GM13976 (cell line): ENCODE measurements around the gene TMEM9B.

Source experiments
- DNase-seq: peaks from one replicate; pipeline ENCODE4 v3.0.0; 2012; ENCODE audit warnings: low spot score
- CTCF ChIP-seq: IDR thresholded peaks from 2 replicates; pipeline ENCODE4 v1.5.1; 2012; ENCODE audit warnings: borderline replicate concordance, mild to moderate bottlenecking; ENCODE audit not compliant: insufficient read depth; ENCODE audit errors: extremely low read depth, missing control alignments, control extremely low read depth
- in situ Hi-C: fragments of 300-500 bp; cut with MboI; formaldehyde crosslinking; loops from one replicate; pipeline ENCODE4 v1.12.0; 2022; ENCODE audit warnings: low sequenced_read_pairs, mixed read lengths, inconsistent platforms; ENCODE audit not compliant: unreplicated experiment

Gene TMEM9B

GRCh38 chr11:9003573-9004182 is 39.4 kb upstream of the TMEM9B start, which contains the start of gene NRIP3:
TSS of gene NRIP3 (minus strand) at chr11:9004001. CDS start at chr11:9003935, 66 bp downstream.
- DNase-seq = peak; percentile 80
- in situ Hi-C loops = no loop called here
- TF ChIP-seq CTCF = no peak

- in situ Hi-C loops = no loop called here
- TF ChIP-seq CTCF = no peak
- DNase-seq = no peak
These were observed 38.8 kb upstream of the TMEM9B start for GRCh38 chr11:9002920-9003572.

- no peak for DNase-seq
- TF ChIP-seq CTCF = no peak
- in situ Hi-C loops = no loop called here
These were observed 37.5 kb upstream of the TMEM9B start for GRCh38 chr11:9001736-9002135.

GRCh38 chr11:8998017-8998416 is 33.8 kb upstream of the TMEM9B start:
- no peak for TF ChIP-seq CTCF
- no peak for DNase-seq
- in situ Hi-C loops = no loop called here

GRCh38 chr11:8997451-8997850 is 33.2 kb upstream of the TMEM9B start:
- in situ Hi-C loops = no loop called here
- DNase-seq = no peak
- no peak for TF ChIP-seq CTCF

- in situ Hi-C loops = no loop called here
- no peak for DNase-seq
- no peak for TF ChIP-seq CTCF
These were observed 25.2 kb upstream of the TMEM9B start for GRCh38 chr11:8989453-8989852.
